ENCODE data around the gene PJA1. TPM values are rescaled to one million over a fixed set of nuclear protein-coding genes. Genes with fewer than 3 reads are reported as not detected.
A peak's percentile ranks its signal among the peaks of the same experiment; 100 is the strongest.

Gene PJA1
- total RNA-seq, 3 donors from 2014 or later, result 4.4 to 18.8 (median 5.2) TPM

GRCh38 chrX:69161371-69161770 lies 3.9 kb downstream of the PJA1 start:
- Histone ChIP-seq H3K4me3 (no peak overlapping the region), H3K4me1 (ENCODE audit: low read depth) (no peaks in the 10 kb centered on the region), H3K9me3 (no peaks in the 10 kb centered on the region), H3K36me3 (ENCODE audit: low read depth) (no peaks in the 10 kb centered on the region)
- DNase-seq, result no peak
- intact Hi-C loops (cut with DNase I, micrococcal nuclease), result no loop called here
- TF ChIP-seq CTCF (IDR thresholded peaks at IDR 0.05), result no peak
- no peak for ATAC-seq

GRCh38 chrX:69158166-69158980 lies 6.9 kb downstream of the PJA1 start:
- Histone ChIP-seq H3K9me3 (no peaks in the 10 kb centered on the region), H3K4me3 (no peak overlapping the region), H3K36me3 (ENCODE audit: low read depth) (no peaks in the 10 kb centered on the region), H3K4me1 (ENCODE audit: low read depth) (no peaks in the 10 kb centered on the region)
- TF ChIP-seq CTCF (IDR thresholded peaks at IDR 0.05), result no peak
- ATAC-seq (peak; percentile 57), DNase-seq (peak in 1 of 3 donors; percentile 40)
- intact Hi-C loops (cut with DNase I, micrococcal nuclease), result no loop called here

GRCh38 chrX:69156638-69157037 lies 8.6 kb downstream of the PJA1 start:
- intact Hi-C loops (cut with DNase I, micrococcal nuclease), result no loop called here
- ATAC-seq (no peak), DNase-seq (no peak)
- H3K9me3 ChIP-seq, result no peaks in the 10 kb centered on the region
- H3K4me3 ChIP-seq, result no peak overlapping the region
- H3K4me1 ChIP-seq (ENCODE audit: low read depth), result no peaks in the 10 kb centered on the region
- TF ChIP-seq CTCF (IDR thresholded peaks at IDR 0.05), result no peak
- H3K36me3 ChIP-seq (ENCODE audit: low read depth), result no peaks in the 10 kb centered on the region

- ATAC-seq (no peak), DNase-seq (no peak)
- Histone ChIP-seq H3K4me1 (ENCODE audit: low read depth) (no peaks in the 10 kb centered on the region), H3K9me3 (no peaks in the 10 kb centered on the region), H3K36me3 (ENCODE audit: low read depth) (no peaks in the 10 kb centered on the region), H3K4me3 (no peak overlapping the region)
- intact Hi-C loops (cut with DNase I, micrococcal nuclease), result no loop called here
- TF ChIP-seq CTCF (IDR thresholded peaks at IDR 0.05), result no peak
Measured at GRCh38 chrX:69155786-69156520, 9.3 kb downstream of the PJA1 start.

- Histone ChIP-seq H3K4me3 (no peak overlapping the region), H3K9me3 (no peaks in the 10 kb centered on the region), H3K36me3 (ENCODE audit: low read depth) (no peaks in the 10 kb centered on the region), H3K4me1 (ENCODE audit: low read depth) (no peaks in the 10 kb centered on the region)
- no peak for TF ChIP-seq CTCF (IDR thresholded peaks at IDR 0.05)
- ATAC-seq, result no peak
- intact Hi-C loops (cut with DNase I, micrococcal nuclease), result no loop called here
- no peak for DNase-seq
Measured at GRCh38 chrX:69154051-69154450, 11.2 kb downstream of the PJA1 start.

Data from mucosa of descending colon (tissue), 3 donors.